COLO668 (cell line): ENCODE data around the gene NLE1.

ENCODE experiments used
- DNase-seq: peaks from one replicate; lab custom pipeline; 2025; ENCODE audit not compliant: unreplicated experiment; lab: John Stamatoyannopoulos, UW

The NLE1 gene

DNA sequence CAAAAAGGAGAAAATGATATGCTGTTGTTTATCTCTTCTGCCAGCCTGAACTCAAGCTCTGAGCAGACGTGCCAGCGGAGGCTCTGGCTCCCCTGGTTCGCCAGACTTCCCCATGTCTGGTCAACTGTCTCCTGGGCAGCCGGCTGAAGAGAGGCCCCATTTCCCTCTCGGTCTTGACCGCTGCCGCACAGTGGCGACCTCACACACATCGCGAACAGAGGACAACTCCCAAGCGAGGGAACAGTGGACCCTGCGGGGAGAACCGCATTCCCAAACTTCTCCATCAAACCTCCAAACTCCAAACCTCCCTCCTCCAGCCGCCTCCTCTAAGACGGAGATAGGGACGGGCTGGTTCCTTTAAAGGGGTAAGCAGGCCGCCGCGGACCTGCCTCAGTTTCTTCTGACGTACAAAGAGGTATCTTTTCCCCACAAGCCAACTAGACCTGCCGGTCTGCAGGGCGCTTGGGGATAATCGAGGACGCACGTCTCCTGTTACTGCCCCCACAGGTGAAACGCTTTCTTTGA is 53.7 kb downstream of the NLE1 start:
- peak; percentile 21 for DNase-seq

DNA sequence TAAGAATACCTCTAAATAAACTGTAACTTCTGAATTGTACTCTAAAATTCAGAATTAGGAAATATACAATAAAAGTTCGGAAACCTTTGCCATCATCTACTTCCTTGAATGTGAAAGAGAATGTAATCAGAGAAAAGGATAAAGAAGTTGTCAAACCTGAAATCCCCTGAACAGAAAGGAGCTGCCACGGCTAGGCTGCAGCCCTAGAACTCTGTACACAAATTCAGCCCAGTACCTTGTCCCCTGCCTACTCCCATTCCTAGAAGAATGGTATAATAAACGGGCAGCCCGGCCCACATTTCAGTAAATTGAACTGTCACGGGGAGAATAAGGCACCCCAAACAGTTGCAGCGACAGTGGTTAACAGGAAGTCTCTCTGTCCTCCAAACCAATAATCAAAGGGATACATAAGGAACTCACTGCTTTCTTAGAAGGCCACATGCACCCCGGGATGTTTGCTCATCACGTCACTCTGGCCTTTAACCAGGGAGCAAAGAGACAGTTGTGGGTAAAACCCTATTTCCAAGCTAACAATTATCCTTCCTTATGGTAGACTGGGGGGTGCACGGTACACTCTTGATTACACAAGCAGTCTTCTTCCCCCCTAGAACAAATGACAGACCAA is 54.3 kb downstream of the NLE1 start:
- peak; percentile 10 for DNase-seq

DNA sequence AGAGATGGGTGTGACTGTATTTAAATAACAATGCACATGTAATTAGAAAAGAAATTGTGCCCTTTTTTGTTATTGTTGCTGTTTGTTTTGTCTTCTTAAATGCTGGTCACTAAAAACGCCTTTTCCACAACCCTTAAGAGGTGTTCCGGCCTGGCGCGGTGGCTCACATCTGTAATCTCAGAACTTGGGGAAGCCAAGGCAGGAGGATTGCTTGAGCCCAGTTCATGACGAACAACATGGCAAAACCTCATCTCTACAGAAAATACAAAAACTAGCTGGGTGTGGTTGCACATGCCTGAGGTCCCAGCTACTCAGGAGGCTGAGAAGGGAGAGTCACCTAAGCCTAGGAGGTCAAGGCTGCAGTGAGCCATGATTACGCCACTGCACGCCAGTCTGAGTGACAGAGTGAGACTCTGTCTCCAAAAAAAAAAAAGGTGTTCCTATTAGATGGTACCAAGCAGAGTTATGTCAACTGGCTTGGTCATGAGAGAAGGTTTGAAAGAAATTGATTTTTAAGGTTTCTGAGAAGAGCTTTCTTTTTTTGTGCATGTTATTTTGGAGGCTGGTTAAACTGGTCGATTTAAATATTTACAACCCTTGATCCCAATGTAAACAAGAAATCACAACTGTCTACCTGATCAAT is 55.1 kb downstream of the NLE1 start:
- no peak for DNase-seq

DNA sequence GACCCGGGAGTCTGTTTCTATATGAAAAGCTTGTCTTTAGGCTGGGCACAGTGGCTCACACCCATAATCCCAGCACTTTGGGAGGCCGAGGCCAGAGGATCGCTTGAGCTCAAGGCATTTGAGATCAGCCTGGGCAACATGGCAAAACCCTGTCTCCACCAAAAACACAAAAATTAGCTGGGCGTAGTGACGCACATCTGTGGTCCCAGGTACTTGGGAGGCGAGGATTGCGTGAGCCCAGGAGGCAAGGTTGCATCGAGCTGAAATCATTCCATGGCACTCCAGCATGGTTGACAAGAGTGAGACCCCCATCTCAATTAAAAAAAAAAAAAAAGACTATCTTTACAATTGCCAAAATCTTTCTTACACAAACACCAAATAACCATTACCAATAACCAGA is 55.9 kb downstream of the NLE1 start:
- DNase-seq = no peak

DNA sequence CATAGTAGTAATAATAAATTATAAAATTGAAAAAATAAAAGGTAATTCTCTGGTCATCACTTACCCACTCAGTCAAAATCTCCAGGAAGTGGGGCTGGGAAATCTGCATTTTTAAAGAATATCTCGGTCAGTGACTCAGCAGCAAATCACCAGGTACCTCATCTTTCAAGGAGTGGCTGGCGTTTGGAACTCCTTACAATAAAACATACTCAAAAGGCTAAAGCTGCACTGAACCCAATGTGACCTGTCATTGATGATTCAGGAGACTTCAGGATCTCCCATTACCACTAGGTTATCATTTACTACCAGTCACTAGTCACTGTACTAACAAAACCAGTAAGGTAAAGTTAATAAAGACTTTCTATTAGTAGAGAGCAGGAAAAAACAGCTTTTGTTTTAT is 57.1 kb downstream of the NLE1 start:
- no peak for DNase-seq

DNA sequence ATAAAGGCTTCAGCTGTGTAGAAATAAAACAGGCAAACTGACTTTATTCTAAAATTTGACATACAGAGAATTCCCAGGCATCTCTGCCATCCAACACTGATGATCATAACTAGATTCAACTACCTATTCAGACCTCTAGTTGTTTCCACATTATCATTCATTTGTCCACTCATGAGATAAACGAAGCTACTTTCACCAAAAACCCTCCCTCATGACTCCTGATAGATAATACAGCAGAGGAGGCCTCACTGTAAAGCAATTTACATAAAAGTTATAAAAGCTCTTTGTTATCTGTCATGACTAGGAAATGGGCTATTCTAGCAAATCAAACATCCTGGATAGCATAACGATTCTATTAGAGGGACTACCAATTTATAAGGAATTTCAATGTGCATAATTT is 59.0 kb downstream of the NLE1 start:
- no peak for DNase-seq

DNA sequence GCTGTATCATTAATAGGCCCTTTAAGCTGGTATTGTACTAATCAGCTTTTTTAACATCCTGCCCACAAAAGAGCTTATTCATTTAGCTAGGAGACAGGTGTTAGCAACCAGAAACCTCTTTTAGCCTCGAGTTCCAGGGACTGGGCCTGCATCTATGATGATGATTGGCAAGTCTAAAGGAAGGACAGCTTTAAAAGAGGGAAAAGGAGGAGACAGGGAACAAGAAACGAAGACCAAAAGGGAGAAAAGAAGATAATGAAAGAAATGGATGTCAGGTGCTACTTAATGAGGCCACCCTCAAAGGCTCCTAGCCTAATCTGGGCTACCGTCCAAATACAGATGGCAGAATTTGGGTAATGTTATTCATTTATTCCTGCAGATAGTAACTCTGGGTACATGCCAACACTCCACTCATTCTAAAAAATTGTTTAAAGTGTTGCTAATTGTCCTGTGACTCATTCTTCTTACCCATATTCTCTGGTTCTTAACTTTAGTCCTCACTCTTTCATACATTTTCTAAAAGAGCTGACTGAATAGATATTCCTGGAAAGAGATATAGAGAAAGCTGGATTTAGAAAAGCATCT is 59.9 kb downstream of the NLE1 start:
- no peak for DNase-seq

DNA sequence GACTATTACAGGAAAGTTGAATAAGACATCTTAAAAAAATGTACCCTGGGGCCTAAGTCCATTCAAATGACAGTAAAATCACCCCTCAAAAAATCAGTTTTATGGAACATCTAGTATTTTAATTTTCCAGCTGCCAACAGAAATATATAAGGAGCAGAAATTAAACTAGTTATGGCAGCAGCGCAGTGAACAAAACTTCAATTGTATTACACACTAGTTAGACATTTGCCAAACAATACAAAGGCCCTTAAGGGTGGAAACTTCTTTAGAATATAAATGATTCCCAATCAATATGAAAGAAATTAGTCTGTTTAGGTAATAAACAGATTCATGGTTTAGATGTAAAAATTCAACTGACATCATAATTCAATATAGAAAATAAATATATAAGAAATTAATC is 60.5 kb downstream of the NLE1 start:
- no peak for DNase-seq

DNA sequence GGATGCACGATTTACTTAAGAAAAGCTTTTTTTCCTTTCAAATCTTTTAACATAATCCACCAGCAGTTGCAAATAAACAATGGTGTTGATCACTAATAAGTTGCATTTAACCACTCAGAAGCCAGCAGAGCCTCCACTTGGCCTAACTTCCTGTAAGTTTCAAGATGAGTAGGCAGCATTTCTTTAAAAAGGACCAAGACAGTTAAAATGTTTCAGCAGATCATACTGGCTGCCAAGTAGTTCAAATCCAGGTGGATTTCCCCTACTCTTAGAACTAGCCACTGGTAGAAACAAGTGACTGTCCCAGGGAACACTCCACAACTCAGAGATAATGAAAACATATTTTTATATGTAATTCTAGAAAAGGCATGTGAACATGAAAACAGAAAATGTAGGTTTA is 61.6 kb downstream of the NLE1 start:
- DNase-seq = no peak

DNA sequence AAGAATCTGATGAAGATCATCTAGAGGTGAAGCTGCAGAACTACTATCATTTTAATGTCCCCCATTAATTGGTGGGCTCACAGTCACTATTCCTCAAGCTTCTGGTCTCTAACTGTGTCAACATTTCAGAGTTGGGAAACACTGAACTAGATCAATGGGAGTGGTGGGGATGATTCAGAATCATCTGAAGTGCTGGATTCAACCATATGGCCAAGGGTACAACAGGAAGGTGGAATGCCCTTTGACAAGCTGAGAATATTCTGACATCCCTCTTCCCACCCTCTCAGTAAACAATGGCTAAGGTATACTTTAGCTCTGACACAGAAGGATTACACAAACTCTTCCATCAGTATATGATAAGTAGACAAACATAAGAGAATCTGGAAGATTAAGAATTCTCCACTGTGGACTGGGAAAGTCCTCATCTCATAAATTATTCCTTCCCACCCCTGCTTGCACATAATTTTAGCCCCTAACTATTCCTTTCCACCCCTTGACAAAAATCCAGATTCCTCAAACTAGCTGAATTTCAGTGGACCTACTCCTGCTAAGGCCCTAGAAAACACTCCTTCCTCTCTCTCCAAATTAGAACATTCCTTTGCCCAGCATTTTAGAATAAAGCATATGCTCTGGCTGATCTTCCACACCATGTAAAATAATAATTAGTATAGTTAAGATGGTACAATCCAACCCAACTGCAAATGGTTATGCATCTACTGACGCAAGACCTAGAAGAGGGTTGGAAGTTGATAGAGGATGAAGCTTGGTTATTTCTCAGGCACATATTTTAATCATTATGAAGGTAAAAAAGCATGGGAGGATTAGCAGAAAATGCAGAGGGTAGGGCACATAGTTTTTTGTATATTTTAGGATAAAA is 62.3 kb downstream of the NLE1 start:
- DNase-seq = no peak
